DND-41 (cell line): Measurements from ENCODE around the gene R3HDM4.
"Not testable (repeated sequence)": the region's sequence is repeated elsewhere in the genome, so short reads cannot be mapped to it uniquely, and the experiment has no call there.

Experiments
- ATAC-seq: fragments of 200-7000 bp; cut with Tn5 transposase; 3 replicates; pipeline ENCODE4 v1.9.1; 2021; ENCODE audit warnings: low read depth; ENCODE audit not compliant: insufficient read depth
- DNase-seq: peaks from one replicate; pipeline ENCODE4 v3.0.0-alpha.2; 2020
- H2AFZ ChIP-seq: 2 replicates; pipeline ENCODE4 v1.6.0; 2012; ENCODE audit warnings: low read depth, low read length
- H3K27ac ChIP-seq: 2 replicates; pipeline ENCODE4 v1.5.1; 2012; ENCODE audit warnings: low read length, inconsistent platforms
- H3K27me3 ChIP-seq: fragments of 200-600 bp; sonication (generic); 2 replicates; pipeline ENCODE4 v1.6.0; 2012; ENCODE audit warnings: low read length, mild to moderate bottlenecking, inconsistent platforms; ENCODE audit not compliant: insufficient read depth, poor library complexity
- H3K36me3 ChIP-seq: 2 replicates; pipeline ENCODE4 v1.5.1; 2012; ENCODE audit warnings: low read length, inconsistent platforms; ENCODE audit not compliant: insufficient read depth
- H3K4me1 ChIP-seq: 2 replicates; pipeline ENCODE4 v1.5.1; 2012; ENCODE audit warnings: mild to moderate bottlenecking, low read length; ENCODE audit not compliant: insufficient read depth
- H3K4me2 ChIP-seq: 2 replicates; pipeline ENCODE4 v1.6.0; 2012; ENCODE audit warnings: mild to moderate bottlenecking, moderate library complexity, low read length, inconsistent platforms; ENCODE audit not compliant: insufficient read depth
- H3K4me3 ChIP-seq, 2 experiments: fragments of 200-600 bp in 1 of 2; shearing (Covaris generic) in 1 of 2; 2 replicates each; pipeline ENCODE4 v1.5.1; 2012 to 2016; ENCODE audit warnings: inconsistent platforms in 2 of 2, low read length in 2 of 2, mild to moderate bottlenecking in 2 of 2, low read depth in 1 of 2, moderate library complexity in 1 of 2
- H3K79me2 ChIP-seq: 2 replicates; pipeline ENCODE4 v1.6.0; 2012; ENCODE audit warnings: low read length, inconsistent platforms; ENCODE audit not compliant: insufficient read depth
- H3K9ac ChIP-seq: 2 replicates; pipeline ENCODE4 v1.6.0; 2012; ENCODE audit warnings: low read depth, mild to moderate bottlenecking, inconsistent platforms, low read length, moderate library complexity
- H3K9me3 ChIP-seq: 2 replicates; pipeline ENCODE4 v1.5.1; 2012; ENCODE audit warnings: low read length, moderate library complexity, mild to moderate bottlenecking, inconsistent platforms; ENCODE audit not compliant: insufficient read depth, severe bottlenecking
- H4K20me1 ChIP-seq: 2 replicates; pipeline ENCODE4 v1.6.0; 2012; ENCODE audit warnings: low read length; ENCODE audit not compliant: insufficient read depth
- EZH2 ChIP-seq: IDR thresholded peaks from 3 replicates; pipeline ENCODE4 v1.6.1; 2012; ENCODE audit warnings: borderline replicate concordance, low read depth, mild to moderate bottlenecking, moderate library complexity, low read length, inconsistent platforms; ENCODE audit not compliant: severe bottlenecking
- TF ChIP-seq, protein P1 (sequence below): IDR thresholded peaks from 2 replicates; pipeline ENCODE4 v1.5.1; 2012; ENCODE audit warnings: borderline replicate concordance, low read length, moderate library complexity, mild to moderate bottlenecking; ENCODE audit not compliant: poor library complexity, severe bottlenecking; ENCODE audit errors: extremely low read depth

Gene R3HDM4

DNA sequence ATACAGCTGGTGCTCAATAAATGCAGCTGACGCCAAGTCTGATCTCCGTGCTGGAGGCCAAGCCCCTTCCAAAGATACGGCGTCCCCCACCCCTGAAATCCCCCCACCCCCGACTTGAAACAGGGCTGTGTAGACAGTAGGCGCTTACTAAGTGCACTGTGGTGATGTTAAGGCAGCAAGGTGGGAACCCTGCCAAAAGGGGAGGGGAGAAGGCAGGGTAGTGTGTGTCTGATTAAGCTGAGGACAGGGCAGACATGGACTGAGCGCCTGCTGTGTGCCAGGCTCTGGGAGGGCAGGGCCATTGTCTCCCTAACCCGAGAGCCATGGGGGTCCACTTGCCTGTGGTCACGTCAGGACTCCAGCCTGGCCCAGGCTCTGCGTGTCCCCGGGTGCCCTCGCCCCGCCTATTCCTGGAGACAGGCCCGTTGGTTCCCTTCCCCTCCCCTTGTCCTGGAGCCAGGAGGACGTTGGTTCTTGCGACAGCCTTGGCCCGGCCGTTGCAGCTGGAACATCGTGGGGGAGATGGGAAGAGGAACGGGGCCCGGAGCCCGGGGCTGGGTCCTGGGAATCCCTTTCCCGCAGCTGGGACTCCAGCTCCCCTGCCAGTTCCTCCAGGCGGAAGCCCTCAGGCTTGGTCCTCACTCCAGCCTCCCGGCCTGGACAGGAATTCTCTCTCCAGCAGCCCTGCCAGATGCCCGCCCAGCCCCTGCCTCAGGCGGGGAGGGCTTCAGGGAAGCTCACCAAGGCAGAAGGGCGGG, 62.6 kb downstream of the R3HDM4 start:
- Histone ChIP-seq H4K20me1 (no peaks in the 10 kb centered on the region), H3K9ac (no peak overlapping the region), H3K79me2 (no peaks in the 10 kb centered on the region), H3K27ac (no peak overlapping the region), H3K4me2 (no peak overlapping the region), H3K27me3 (no peaks in the 10 kb centered on the region), H3K4me1 (no peaks in the 10 kb centered on the region), H2AFZ (no peak overlapping the region), H3K9me3 (no peaks in the 10 kb centered on the region), H3K4me3 (no peak overlapping the region), H3K36me3 (no peaks in the 10 kb centered on the region)
- DNase-seq = peak; percentile 21
- TF ChIP-seq EZH2 = no peak
- TF ChIP-seq, protein P1, sequence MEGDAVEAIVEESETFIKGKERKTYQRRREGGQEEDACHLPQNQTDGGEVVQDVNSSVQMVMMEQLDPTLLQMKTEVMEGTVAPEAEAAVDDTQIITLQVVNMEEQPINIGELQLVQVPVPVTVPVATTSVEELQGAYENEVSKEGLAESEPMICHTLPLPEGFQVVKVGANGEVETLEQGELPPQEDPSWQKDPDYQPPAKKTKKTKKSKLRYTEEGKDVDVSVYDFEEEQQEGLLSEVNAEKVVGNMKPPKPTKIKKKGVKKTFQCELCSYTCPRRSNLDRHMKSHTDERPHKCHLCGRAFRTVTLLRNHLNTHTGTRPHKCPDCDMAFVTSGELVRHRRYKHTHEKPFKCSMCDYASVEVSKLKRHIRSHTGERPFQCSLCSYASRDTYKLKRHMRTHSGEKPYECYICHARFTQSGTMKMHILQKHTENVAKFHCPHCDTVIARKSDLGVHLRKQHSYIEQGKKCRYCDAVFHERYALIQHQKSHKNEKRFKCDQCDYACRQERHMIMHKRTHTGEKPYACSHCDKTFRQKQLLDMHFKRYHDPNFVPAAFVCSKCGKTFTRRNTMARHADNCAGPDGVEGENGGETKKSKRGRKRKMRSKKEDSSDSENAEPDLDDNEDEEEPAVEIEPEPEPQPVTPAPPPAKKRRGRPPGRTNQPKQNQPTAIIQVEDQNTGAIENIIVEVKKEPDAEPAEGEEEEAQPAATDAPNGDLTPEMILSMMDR = no peak
- ATAC-seq = no peak

DNA sequence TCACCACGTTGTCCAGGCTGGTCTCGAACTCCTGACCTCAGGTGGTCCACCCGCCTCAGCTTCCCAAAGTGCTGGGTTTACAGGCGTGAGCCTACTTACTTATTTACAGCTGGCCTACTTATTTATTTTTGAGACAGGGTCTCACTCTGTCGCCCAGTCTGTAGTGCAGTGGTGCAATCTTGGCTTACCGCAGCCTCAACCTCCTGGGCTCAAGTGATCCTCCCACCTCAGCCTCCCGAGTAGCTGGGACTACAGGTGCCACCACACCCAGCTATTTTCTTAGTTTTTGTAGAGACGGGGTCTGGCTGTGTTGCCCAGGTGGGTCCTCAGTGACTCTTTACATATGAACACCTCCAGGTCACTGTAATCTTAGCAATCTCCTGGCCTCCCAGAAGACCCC, 63.8 kb downstream of the R3HDM4 start:
- not testable (repeated sequence) for H3K4me1 ChIP-seq, H3K79me2 ChIP-seq, H3K4me3 ChIP-seq, H3K36me3 ChIP-seq, DNase-seq, H4K20me1 ChIP-seq, H3K9me3 ChIP-seq, ATAC-seq, H3K9ac ChIP-seq, H3K4me2 ChIP-seq, H3K27ac ChIP-seq, H2AFZ ChIP-seq, H3K27me3 ChIP-seq

DNA sequence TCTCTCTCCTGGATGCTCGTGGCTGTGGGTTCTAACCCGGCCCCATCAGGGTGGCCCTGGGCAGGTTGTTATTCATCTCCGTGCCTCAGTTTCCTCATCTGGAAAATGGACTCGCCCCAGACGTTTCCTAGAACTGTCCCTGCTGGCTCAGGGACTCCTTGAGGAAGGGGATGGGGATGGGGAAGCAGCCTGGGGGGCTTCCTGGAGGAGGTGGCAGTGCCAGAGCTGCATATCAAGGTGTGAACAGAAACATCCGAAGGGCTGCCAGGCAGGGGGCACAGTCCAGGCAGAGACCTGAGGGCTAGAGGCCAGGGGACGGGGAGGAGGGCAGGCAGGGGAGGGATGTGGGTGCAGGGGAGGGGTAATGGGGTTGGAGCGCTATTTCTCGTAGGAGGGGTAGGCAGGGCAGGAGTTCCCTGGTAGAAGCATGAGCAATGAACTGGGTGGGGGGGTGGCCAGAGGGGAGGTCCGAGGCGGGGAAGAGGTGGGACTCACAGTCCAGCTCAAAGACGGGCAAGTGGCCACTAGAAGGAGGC, 64.6 kb downstream of the R3HDM4 start:
- Histone ChIP-seq H2AFZ (no peak overlapping the region), H3K9me3 (no peaks in the 10 kb centered on the region), H3K4me2 (no peak overlapping the region), H3K27ac (no peak overlapping the region), H3K4me3 (no peak overlapping the region), H4K20me1 (no peaks in the 10 kb centered on the region), H3K27me3 (no peaks in the 10 kb centered on the region), H3K79me2 (no peaks in the 10 kb centered on the region), H3K36me3 (no peaks in the 10 kb centered on the region), H3K4me1 (no peaks in the 10 kb centered on the region), H3K9ac (no peak overlapping the region)
- ATAC-seq (no peak), DNase-seq (no peak)
- TF ChIP-seq, protein P1 = no peak
- no peak for TF ChIP-seq EZH2
